Globus pallidus (tissue), 1 donor: Measurements from ENCODE around the gene WAS.

Experiments
- DNase-seq: peaks from one replicate; pipeline ENCODE4 v3.0.0-alpha.2; 2015; ENCODE audit warnings: low spot score

The WAS gene

GRCh38 chrX:48711929-48712505 is 28.4 kb downstream of the WAS start:
- no peak for DNase-seq

- DNase-seq = no peak
These were observed 30.2 kb downstream of the WAS start for GRCh38 chrX:48713847-48714246.

GRCh38 chrX:48714573-48714972 is 31.0 kb downstream of the WAS start:
- no peak for DNase-seq

GRCh38 chrX:48715072-48715471 is 31.5 kb downstream of the WAS start:
- DNase-seq = no peak

- DNase-seq = no peak
These were observed 32.4 kb downstream of the WAS start for GRCh38 chrX:48715876-48716502.

- DNase-seq = no peak
These were observed 36.4 kb downstream of the WAS start for GRCh38 chrX:48719958-48720357.

GRCh38 chrX:48720577-48721250 is 37.1 kb downstream of the WAS start:
- DNase-seq = no peak

- no peak for DNase-seq
These were observed 38.3 kb downstream of the WAS start for GRCh38 chrX:48721916-48722315.

- no peak for DNase-seq
These were observed 43.0 kb downstream of the WAS start for GRCh38 chrX:48726596-48726995.

GRCh38 chrX:48728653-48729052 is 45.1 kb downstream of the WAS start:
- no peak for DNase-seq

GRCh38 chrX:48736303-48736702 is 52.7 kb downstream of the WAS start:
- DNase-seq = no peak

- DNase-seq = no peak
These were observed 53.2 kb downstream of the WAS start for GRCh38 chrX:48736878-48737212.

- DNase-seq = peak; percentile 96
These were observed 53.8 kb downstream of the WAS start for GRCh38 chrX:48737213-48737938.

GRCh38 chrX:48737940-48738339 is 54.3 kb downstream of the WAS start:
- DNase-seq = no peak
